PFSK-1 (cell line): ENCODE measurements around the gene PLD2.

Experiments used
- FOXP2 ChIP-seq: optimal IDR thresholded peaks from 2 replicates; pipeline ENCODE3; 2011; ENCODE audit warnings: borderline replicate concordance, control low read depth, inconsistent platforms; ENCODE audit not compliant: insufficient read depth; ENCODE audit errors: extremely low read length, extremely low read depth
- POLR2AphosphoS5 ChIP-seq: IDR thresholded peaks from 2 replicates; pipeline ENCODE4 v1.6.1; 2012; ENCODE audit warnings: low read depth, mild to moderate bottlenecking, control low read depth, low read length, moderate library complexity
- REST ChIP-seq, 2 experiments: IDR thresholded peaks; 2 replicates each; pipeline versions ENCODE4 v1.6.1 to v1.8.0; 2011 to 2012; ENCODE audit warnings: low read depth in 2 of 2, low read length in 2 of 2, control low read depth in 1 of 2, inconsistent platforms in 1 of 2, mild to moderate bottlenecking in 1 of 2, moderate library complexity in 1 of 2; ENCODE audit not compliant: insufficient read depth in 1 of 2
- TAF1 ChIP-seq: IDR thresholded peaks from 2 replicates; pipeline ENCODE4 v1.6.1; 2012; ENCODE audit warnings: low read length, control low read depth, borderline replicate concordance; ENCODE audit not compliant: insufficient read depth

GRCh38 chr17:4782652-4783051, 24.3 kb upstream of the PLD2 start:
- TF ChIP-seq POLR2AphosphoS5 (no peak), TAF1 (no peak), REST (IDR thresholded peaks at IDR 0.05; ENCODE audit: insufficient read depth in 1 of 2, low read depth in 2 of 2, low read length in 2 of 2) (no peak), FOXP2 (no peak)
